HG02642 (cell line): ENCODE data around the gene ENDOD1.
A peak's percentile ranks its signal among the peaks of the same experiment; 100 is the strongest.
"Not testable (repeated sequence)": the region's sequence is repeated elsewhere in the genome, so short reads cannot be mapped to it uniquely, and the experiment has no call there.

ENCODE experiments used
- ATAC-seq: cut with Tn5 transposase; IDR thresholded peaks from one replicate; pipeline ENCODE4 v1.9.1; 2021; ENCODE audit warnings: mild to moderate bottlenecking; ENCODE audit not compliant: unreplicated experiment, poor library complexity

ENDOD1 gene

GRCh38 chr11:95089620-95090542, at the start of gene ENDOD1:
Gene ENDOD1, plus strand, starts transcription at chr11:95089846. Its CDS starts 82 bp downstream, at chr11:95089928.
- peak; percentile 91 for ATAC-seq

GRCh38 chr11:95042239-95042638, 47.4 kb upstream of the ENDOD1 start:
- no peak for ATAC-seq

- no peak for ATAC-seq
Observed at GRCh38 chr11:95042906-95043305, 46.7 kb upstream of the ENDOD1 start.

GRCh38 chr11:95044010-95044409, 45.6 kb upstream of the ENDOD1 start:
- no peak for ATAC-seq

- no peak for ATAC-seq
Observed at GRCh38 chr11:95045812-95046211, 43.8 kb upstream of the ENDOD1 start.

GRCh38 chr11:95049122-95049521, 40.5 kb upstream of the ENDOD1 start, which contains the start of gene KDM4F:
Gene KDM4F, plus strand, starts transcription at chr11:95049422.
- not testable (repeated sequence) for ATAC-seq

GRCh38 chr11:95050595-95051202, 38.9 kb upstream of the ENDOD1 start:
- no peak for ATAC-seq

GRCh38 chr11:95054356-95054755, 35.3 kb upstream of the ENDOD1 start:
- no peak for ATAC-seq

- peak; percentile 92 for ATAC-seq
Observed at GRCh38 chr11:95055283-95055897, 34.3 kb upstream of the ENDOD1 start.

- ATAC-seq: no peak
Observed at GRCh38 chr11:95057959-95058358, 31.7 kb upstream of the ENDOD1 start.

- ATAC-seq: no peak
Observed at GRCh38 chr11:95058621-95059020, 31.0 kb upstream of the ENDOD1 start.

- ATAC-seq: no peak
Observed at GRCh38 chr11:95059046-95059445, 30.6 kb upstream of the ENDOD1 start.

GRCh38 chr11:95065336-95065735, 24.3 kb upstream of the ENDOD1 start:
- no peak for ATAC-seq

GRCh38 chr11:95066716-95067038, 23.0 kb upstream of the ENDOD1 start, which contains the start of gene SRSF8:
Gene SRSF8, plus strand, starts transcription at chr11:95066919. Its CDS starts 308 bp downstream, at chr11:95067227.
- peak; percentile 51 for ATAC-seq

- peak; percentile 78 for ATAC-seq
Observed at GRCh38 chr11:95067039-95067840, 22.4 kb upstream of the ENDOD1 start.

GRCh38 chr11:95067841-95068219, 21.8 kb upstream of the ENDOD1 start:
- ATAC-seq: no peak

- peak; percentile 62 for ATAC-seq
Observed at GRCh38 chr11:95068549-95068948, 21.1 kb upstream of the ENDOD1 start.

GRCh38 chr11:95070471-95070870, 19.2 kb upstream of the ENDOD1 start:
- ATAC-seq: no peak

- no peak for ATAC-seq
Observed at GRCh38 chr11:95072948-95073347, 16.7 kb upstream of the ENDOD1 start.

- no peak for ATAC-seq
Observed at GRCh38 chr11:95074792-95075563, 14.7 kb upstream of the ENDOD1 start.
